DOHH2 (cell line): ENCODE measurements around the gene SUSD1.

Experiments used
- H3F3A ChIP-seq: fragments of 200-600 bp; sonication (generic), shearing (Covaris generic); 2 replicates; pipeline ENCODE4 v1.6.0; 2016; ENCODE audit warnings: antibody characterized with exemption, mild to moderate bottlenecking; ENCODE audit not compliant: control insufficient read depth, insufficient read depth
- H3K27ac ChIP-seq: fragments of 200-600 bp; sonication (generic); 2 replicates; pipeline ENCODE4 v1.5.1; 2014; ENCODE audit warnings: low read depth, mild to moderate bottlenecking, low read length, moderate library complexity
- H3K27me3 ChIP-seq: fragments of 200-600 bp; sonication (generic); 2 replicates; pipeline ENCODE4 v1.6.1; 2014; ENCODE audit warnings: mild to moderate bottlenecking, low read length, mixed read lengths; ENCODE audit not compliant: control insufficient read depth
- H3K36me3 ChIP-seq: fragments of 200-600 bp; sonication (generic); 2 replicates; pipeline ENCODE4 v1.6.1; 2014; ENCODE audit warnings: mild to moderate bottlenecking, low read length, moderate library complexity, mixed read lengths; ENCODE audit not compliant: control insufficient read depth
- H3K4me1 ChIP-seq: fragments of 200-600 bp; sonication (generic); 2 replicates; pipeline ENCODE4 v1.6.1; 2014; ENCODE audit warnings: mild to moderate bottlenecking, low read length, mixed read lengths; ENCODE audit not compliant: control insufficient read depth
- H3K4me2 ChIP-seq: fragments of 200-600 bp; sonication (generic); 2 replicates; pipeline ENCODE4 v1.6.0; 2014; ENCODE audit warnings: mild to moderate bottlenecking, low read length, moderate library complexity
- H3K4me3 ChIP-seq: fragments of 200-600 bp; sonication (generic); 2 replicates; pipeline ENCODE4 v1.5.1; 2014; ENCODE audit warnings: mild to moderate bottlenecking, low read length, mixed read lengths
- H3K79me2 ChIP-seq: fragments of 200-600 bp; sonication (generic); 2 replicates; pipeline ENCODE4 v1.6.1; 2014; ENCODE audit warnings: mild to moderate bottlenecking, low read length, mixed read lengths; ENCODE audit not compliant: control insufficient read depth
- H3K9me2 ChIP-seq: fragments of 200-600 bp; sonication (generic); replicated peaks from 2 replicates; pipeline ENCODE4 v1.6.1; 2014; ENCODE audit warnings: mild to moderate bottlenecking, low read length, mixed read lengths; ENCODE audit not compliant: control insufficient read depth
- H3K9me3 ChIP-seq: fragments of 200-600 bp; sonication (generic); 2 replicates; pipeline ENCODE4 v1.6.1; 2014; ENCODE audit warnings: antibody characterized with exemption, low read length, mixed read lengths; ENCODE audit not compliant: control insufficient read depth, insufficient read depth
- H4K20me1 ChIP-seq: fragments of 200-600 bp; sonication (generic); 2 replicates; pipeline ENCODE4 v1.6.0; 2014; ENCODE audit warnings: low read depth, mild to moderate bottlenecking, antibody characterized with exemption, low read length, moderate library complexity; ENCODE audit not compliant: control insufficient read depth, insufficient read depth
- EZH2phosphoT487 ChIP-seq: fragments of 200-600 bp; sonication (generic); IDR thresholded peaks from 2 replicates; pipeline ENCODE4 v1.6.1; 2017; ENCODE audit warnings: borderline replicate concordance, mild to moderate bottlenecking, antibody characterized with exemption, low read length, moderate library complexity, mixed read lengths
- TF ChIP-seq, protein P1 (sequence below): fragments of 200-600 bp; sonication (generic); IDR thresholded peaks from one replicate; pipeline ENCODE4 v1.5.1; 2014; ENCODE audit warnings: antibody characterized with exemption, mild to moderate bottlenecking, low read depth, low read length; ENCODE audit not compliant: poor library complexity, severe bottlenecking

SUSD1 gene

DNA sequence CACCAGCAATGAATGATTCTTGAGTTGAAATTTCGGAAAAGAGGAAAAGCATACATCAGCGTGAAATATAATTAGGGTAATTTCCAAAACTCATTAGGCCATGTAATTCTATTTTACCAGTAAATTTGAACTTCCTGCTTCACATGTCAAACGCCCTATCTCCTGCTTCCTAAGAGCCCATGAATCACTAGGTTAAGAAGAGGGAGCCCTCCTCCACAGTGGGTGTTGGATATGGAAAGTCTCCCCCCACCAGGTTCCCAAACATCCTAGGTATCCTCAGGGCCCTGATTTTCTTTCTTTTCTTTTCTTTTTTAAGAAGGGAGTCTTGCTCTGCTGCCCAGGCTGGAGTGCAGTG is 115.2 kb downstream of the SUSD1 start:
- no peak overlapping the region for H3K27ac ChIP-seq
- no peak overlapping the region for H3K4me3 ChIP-seq
- no peaks in the 10 kb centered on the region for H4K20me1 ChIP-seq
- H3K79me2 ChIP-seq, result no peaks in the 10 kb centered on the region
- H3K9me2 ChIP-seq, result no peaks in the 10 kb centered on the region
- no peaks in the 10 kb centered on the region for H3K9me3 ChIP-seq
- peaks cover 19% of the 10 kb centered on the region for H3K4me1 ChIP-seq
- TF ChIP-seq EZH2phosphoT487, result no peak
- TF ChIP-seq, protein P1, sequence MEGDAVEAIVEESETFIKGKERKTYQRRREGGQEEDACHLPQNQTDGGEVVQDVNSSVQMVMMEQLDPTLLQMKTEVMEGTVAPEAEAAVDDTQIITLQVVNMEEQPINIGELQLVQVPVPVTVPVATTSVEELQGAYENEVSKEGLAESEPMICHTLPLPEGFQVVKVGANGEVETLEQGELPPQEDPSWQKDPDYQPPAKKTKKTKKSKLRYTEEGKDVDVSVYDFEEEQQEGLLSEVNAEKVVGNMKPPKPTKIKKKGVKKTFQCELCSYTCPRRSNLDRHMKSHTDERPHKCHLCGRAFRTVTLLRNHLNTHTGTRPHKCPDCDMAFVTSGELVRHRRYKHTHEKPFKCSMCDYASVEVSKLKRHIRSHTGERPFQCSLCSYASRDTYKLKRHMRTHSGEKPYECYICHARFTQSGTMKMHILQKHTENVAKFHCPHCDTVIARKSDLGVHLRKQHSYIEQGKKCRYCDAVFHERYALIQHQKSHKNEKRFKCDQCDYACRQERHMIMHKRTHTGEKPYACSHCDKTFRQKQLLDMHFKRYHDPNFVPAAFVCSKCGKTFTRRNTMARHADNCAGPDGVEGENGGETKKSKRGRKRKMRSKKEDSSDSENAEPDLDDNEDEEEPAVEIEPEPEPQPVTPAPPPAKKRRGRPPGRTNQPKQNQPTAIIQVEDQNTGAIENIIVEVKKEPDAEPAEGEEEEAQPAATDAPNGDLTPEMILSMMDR, result no peak
- H3K36me3 ChIP-seq, result no peaks in the 10 kb centered on the region
- no peaks in the 10 kb centered on the region for H3F3A ChIP-seq
- no peaks in the 10 kb centered on the region for H3K27me3 ChIP-seq
- no peak overlapping the region for H3K4me2 ChIP-seq

DNA sequence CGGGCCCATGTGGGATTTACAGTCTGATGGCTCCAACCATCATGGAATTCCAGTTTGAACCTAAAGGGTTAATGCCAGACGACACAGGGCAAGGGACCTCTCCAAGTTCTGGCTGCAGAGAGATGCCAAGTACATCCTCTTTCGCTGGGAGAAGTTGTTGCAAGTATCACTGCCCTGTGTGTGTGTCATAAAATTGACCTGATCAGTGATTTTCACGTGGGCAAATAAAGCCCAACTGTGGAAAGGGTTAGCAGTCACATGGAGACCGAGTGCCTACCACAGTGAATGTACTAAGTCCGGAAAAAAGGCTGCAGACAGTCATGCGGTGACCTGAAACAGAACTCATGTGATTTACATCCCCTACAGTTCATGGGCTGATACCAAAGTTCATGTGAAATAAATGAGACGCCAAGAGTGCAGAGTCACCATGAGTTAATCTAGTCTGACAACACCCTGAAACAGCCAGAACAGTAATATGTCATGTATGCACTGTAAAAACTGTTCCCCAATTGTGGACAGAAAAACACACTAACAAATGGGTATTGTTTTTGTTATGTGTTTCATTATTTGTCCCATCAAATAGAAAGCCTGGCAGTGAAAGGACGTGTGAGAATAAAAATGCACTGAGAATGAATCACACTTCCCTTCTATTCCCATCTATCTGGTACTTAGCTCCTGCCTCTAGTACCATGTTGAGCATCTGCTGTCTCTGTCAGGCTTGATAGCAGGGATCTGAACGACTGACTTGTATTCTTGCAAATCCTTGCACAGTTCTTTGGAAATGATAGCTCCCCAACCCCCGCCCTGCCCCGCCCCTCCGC is 115.7 kb downstream of the SUSD1 start:
- Histone ChIP-seq H3K27me3 (no peaks in the 10 kb centered on the region), H3K4me2 (no peak overlapping the region), H4K20me1 (no peaks in the 10 kb centered on the region), H3K4me3 (no peak overlapping the region), H3K27ac (no peak overlapping the region), H3K9me2 (no peaks in the 10 kb centered on the region), H3F3A (no peaks in the 10 kb centered on the region), H3K36me3 (no peaks in the 10 kb centered on the region), H3K9me3 (no peaks in the 10 kb centered on the region), H3K79me2 (no peaks in the 10 kb centered on the region), H3K4me1 (peaks cover 19% of the 10 kb centered on the region)
- TF ChIP-seq EZH2phosphoT487, result no peak
- TF ChIP-seq, protein P1, result no peak

DNA sequence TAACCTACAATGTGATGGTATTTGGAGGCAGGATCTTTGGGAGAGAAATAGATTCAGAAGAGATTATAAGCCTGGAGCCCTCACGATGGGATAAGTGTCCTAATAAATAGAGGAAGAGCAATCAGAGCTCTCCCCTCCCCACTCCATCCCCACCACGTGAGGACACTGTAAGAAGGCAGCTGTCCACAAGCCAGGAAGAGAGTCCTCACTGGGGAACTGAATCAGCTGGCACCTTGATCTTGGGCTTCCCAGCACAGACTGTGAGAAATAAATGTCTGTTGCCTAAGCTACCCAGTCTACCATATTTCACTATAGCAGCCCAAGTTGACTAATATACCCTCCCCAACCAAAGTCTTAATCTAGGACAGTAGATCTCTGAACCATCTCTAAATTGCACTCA is 118.1 kb downstream of the SUSD1 start:
- no peaks in the 10 kb centered on the region for H3K27me3 ChIP-seq
- H3K4me3 ChIP-seq, result no peak overlapping the region
- no peak for TF ChIP-seq EZH2phosphoT487
- TF ChIP-seq, protein P1, result no peak
- H3K79me2 ChIP-seq, result no peaks in the 10 kb centered on the region
- peaks cover 20% of the 10 kb centered on the region for H3K4me1 ChIP-seq
- H3K9me2 ChIP-seq, result no peaks in the 10 kb centered on the region
- no peaks in the 10 kb centered on the region for H3K36me3 ChIP-seq
- no peak overlapping the region for H3K27ac ChIP-seq
- H4K20me1 ChIP-seq, result no peaks in the 10 kb centered on the region
- 0 out of 2 replicates have a peak, but pooled peaks cover 3% of the 10 kb centered on the region for H3K9me3 ChIP-seq
- no peaks in the 10 kb centered on the region for H3F3A ChIP-seq
- H3K4me2 ChIP-seq, result no peak overlapping the region
